Suprapubic skin (tissue), 4 donors: Measurements from ENCODE around the gene TPCN2.

Experiments used
- CTCF ChIP-seq, 2 donors: fragments of 200-600 bp in 1 of 2; fragments of 450-650 bp in 1 of 2; sonication (generic) in 1 of 2; IDR thresholded peaks; one replicate each; pipeline ENCODE4 v1.5.1; 2016 to 2019; ENCODE audit warnings: antibody characterized with exemption in 2 of 2, mild to moderate bottlenecking in 1 of 2, moderate library complexity in 1 of 2
- EP300 ChIP-seq: sonication (generic); formaldehyde crosslinking; IDR thresholded peaks from one replicate; pipeline ENCODE4 v1.6.1; 2017; ENCODE audit warnings: antibody characterized with exemption
- POLR2A ChIP-seq, 2 donors: fragments of 450-650 bp; IDR thresholded peaks; one replicate each; pipeline ENCODE4 v1.6.1; 2017; ENCODE audit warnings: antibody characterized with exemption in 2 of 2, mild to moderate bottlenecking in 2 of 2, moderate library complexity in 2 of 2
- POLR2AphosphoS5 ChIP-seq, 3 donors: sonication (generic); formaldehyde crosslinking; IDR thresholded peaks; one replicate each; pipeline ENCODE4 v1.6.1; 2017; ENCODE audit warnings: antibody characterized with exemption in 3 of 3

- TF ChIP-seq CTCF (IDR thresholded peaks at IDR 0.05) (no peak), EP300 (no peak), POLR2A (IDR thresholded peaks at IDR 0.05) (no peak), POLR2AphosphoS5 (IDR thresholded peaks at IDR 0.05) (no peak)
These were observed 53.3 kb downstream of the TPCN2 start for GRCh38 chr11:69101792-69102695.
